HepG2 (cell line): ENCODE data around the gene STRIP1. TPM values are rescaled to one million over a fixed set of nuclear protein-coding genes. Genes with fewer than 3 reads are reported as not detected.

Experiments
- ATAC-seq: fragments of 200-7000 bp; cut with Tn5 transposase; 3 replicates; pipeline ENCODE4 v1.9.1; 2020; ENCODE audit warnings: mild to moderate bottlenecking, moderate library complexity
- BruUV-seq: library from RNA; stranded (reverse); fragments of 400-500 nt; replicated peaks from 2 replicates; lab custom pipeline; 2021; lab: Mats Ljungman, UMichigan
- CTCF ChIA-PET: fragments of 300-600 bp; formaldehyde crosslinking; extraction: SDS; loops from one replicate; lab custom pipeline; 2021; ENCODE audit warnings: low total read pairs, inconsistent platforms, low intra/inter-chr PET ratio; lab: Yijun Ruan, JAX
- POLR2A ChIA-PET: fragments of 350-600 bp; sonication (Branson Sonifier 250); formaldehyde crosslinking; loops from one replicate; lab custom pipeline; 2020; ENCODE audit warnings: antibody characterized with exemption, inconsistent platforms; lab: Yijun Ruan, JAX
- DNase-seq: peaks from one replicate; pipeline ENCODE4 v3.0.0-alpha.2; 2015; ENCODE audit warnings: low spot score
- FAIRE-seq: peaks from 3 replicates; lab custom pipeline; 2011; peaks lifted over from hg19 to GRCh38; lab: Jason Lieb, UNC
- H2AFZ ChIP-seq: one replicate; pipeline ENCODE4 v1.6.1; 2011; ENCODE audit warnings: low read length, inconsistent platforms
- H3K27ac ChIP-seq: fragments of 300-600 bp; 3 replicates; pipeline ENCODE4 v1.8.0; 2011; ENCODE audit warnings: mixed run types, mild to moderate bottlenecking, mixed read lengths, low read length, inconsistent platforms; ENCODE audit not compliant: insufficient read depth; ENCODE audit errors: extremely low read length
- H3K27me3 ChIP-seq, 2 experiments: fragments of 200-600 bp in 1 of 2; 2 replicates in 1 of 2; 3 replicates in 1 of 2; pipeline versions ENCODE4 v1.6.0 to v1.8.0; 2011; ENCODE audit warnings: low read length in 2 of 2, mild to moderate bottlenecking in 2 of 2, moderate library complexity in 2 of 2, inconsistent platforms in 1 of 2; ENCODE audit not compliant: insufficient read depth in 2 of 2, control insufficient read depth in 1 of 2
- H3K36me3 ChIP-seq, 2 experiments: fragments of 200-600 bp in 1 of 2; replicated peaks in 1 of 2; 2 replicates in 1 of 2; 3 replicates in 1 of 2; pipeline versions ENCODE4 v1.5.1 to v1.8.0; 2011; ENCODE audit warnings: low read length in 2 of 2, inconsistent platforms in 1 of 2; ENCODE audit not compliant: insufficient read depth in 2 of 2, control insufficient read depth in 1 of 2
- H3K4me1 ChIP-seq: 2 replicates; pipeline ENCODE4 v1.5.1; 2012; ENCODE audit warnings: low read length, inconsistent platforms; ENCODE audit not compliant: insufficient read depth
- H3K4me2 ChIP-seq: 2 replicates; pipeline ENCODE4 v1.6.0; 2011; ENCODE audit warnings: low read depth, low read length, inconsistent platforms
- H3K4me3 ChIP-seq, 3 experiments: fragments of 200-600 bp in 1 of 3; sonication (generic), shearing (Covaris generic) in 1 of 3; replicated peaks in 1 of 3; 2 replicates each; pipeline ENCODE4 v1.5.1; 2011 to 2016; ENCODE audit warnings: low read length in 3 of 3, inconsistent platforms in 2 of 3, low read depth in 2 of 3, mild to moderate bottlenecking in 2 of 3, control low read depth in 1 of 3, mixed read lengths in 1 of 3; ENCODE audit not compliant: insufficient read depth in 1 of 3
- H3K79me2 ChIP-seq: one replicate; pipeline ENCODE4 v1.6.1; 2011; ENCODE audit warnings: low read length, inconsistent platforms; ENCODE audit not compliant: insufficient read depth
- H3K9ac ChIP-seq: 2 replicates; pipeline ENCODE4 v1.6.0; 2011; ENCODE audit warnings: mild to moderate bottlenecking, low read depth, low read length, inconsistent platforms; ENCODE audit not compliant: insufficient read depth
- H3K9me3 ChIP-seq: 2 replicates; pipeline ENCODE4 v1.5.1; 2012; ENCODE audit warnings: mild to moderate bottlenecking, low read length
- H4K20me1 ChIP-seq: 2 replicates; pipeline ENCODE4 v1.6.0; 2011; ENCODE audit warnings: inconsistent platforms, mild to moderate bottlenecking, low read length, moderate library complexity; ENCODE audit not compliant: insufficient read depth
- EED ChIP-seq: sonication (generic); formaldehyde crosslinking; IDR thresholded peaks from 2 replicates; pipeline ENCODE4 v1.5.0; 2020; ENCODE audit warnings: mild to moderate bottlenecking, missing genetic modification reagents
- FLYWCH1 ChIP-seq: sonication (generic); formaldehyde crosslinking; IDR thresholded peaks from 2 replicates; pipeline ENCODE4 v1.8.1; 2023; ENCODE audit warnings: mild to moderate bottlenecking, missing genetic modification reagents
- MIXL1 ChIP-seq: IDR thresholded peaks from 2 replicates; pipeline ENCODE4 v1.6.1; 2016
- MLLT10 ChIP-seq: sonication (generic); formaldehyde crosslinking; IDR thresholded peaks from 2 replicates; pipeline ENCODE4 v1.4.0; 2020; ENCODE audit warnings: missing genetic modification reagents
- WGBS: methylation state at CpG from one replicate; pipeline ENCODE4 v1.1.6; 2017; ENCODE audit warnings: low lambda C conversion rate; 5-methylcytosine and 5-hydroxymethylcytosine counted together
- in situ Hi-C: cut with HindIII; loops from 2 replicates; pipeline ENCODE4 v1.10.0; 2017; ENCODE audit warnings: low pct_unique_long_range_greater_than_20kb; ENCODE audit not compliant: extremely low pct_ligation_motif_present
- intact Hi-C: fragments of 100-400 bp; cut with micrococcal nuclease; formaldehyde crosslinking; loops from one replicate; pipeline ENCODE4 v1.10.0; 2022; ENCODE audit not compliant: unreplicated experiment
- polyA plus RNA-seq, 8 experiments: library from polyadenylated mRNA; depleted of rRNA in 3 of 8; stranded (reverse) in 7 of 8; unstranded in 1 of 8; fragments of >200 nt; fragmentation: Illumina TruSeq in 4 of 8; extraction: Trizol in 4 of 8; gene quantifications; 2 replicates each; pipeline versions ENCODE4 v1.2.1 to v1.2.3, GENCODE V29; 2011 to 2016; ENCODE audit warnings: low read depth in 4 of 8, missing spikeins in 1 of 8, mixed read lengths in 1 of 8; ENCODE audit not compliant: insufficient read depth in 1 of 8
- total RNA-seq, 5 experiments: library from RNA; depleted of rRNA; stranded (reverse); fragments of >200 nt; fragmentation: Illumina TruSeq; extraction: Trizol; gene quantifications; 2 replicates each; pipeline ENCODE4 v1.2.3, GENCODE V29; 2016; ENCODE audit warnings: low read depth in 1 of 5
- TF ChIP-seq, protein P1 (sequence below): IDR thresholded peaks from 2 replicates; pipeline ENCODE4 v1.6.1; 2016
- TF ChIP-seq, protein P2 (sequence below): sonication (generic); formaldehyde crosslinking; IDR thresholded peaks from 2 replicates; pipeline ENCODE4 v1.4.0; 2020; ENCODE audit warnings: mild to moderate bottlenecking, missing genetic modification reagents, borderline replicate concordance
- TF ChIP-seq, protein P3 (sequence below): sonication (generic); formaldehyde crosslinking; IDR thresholded peaks from 2 replicates; pipeline ENCODE4 v1.4.0; 2020; ENCODE audit warnings: missing genetic modification reagents; ENCODE audit errors: not compliant biosample characterization

STRIP1 gene
- total and polyA plus RNA-seq, 2 of the 13 experiments (the other 11 are each of a cell fraction or from before 2014, with no cell fraction given): 20.9 to 27.9 TPM

DNA sequence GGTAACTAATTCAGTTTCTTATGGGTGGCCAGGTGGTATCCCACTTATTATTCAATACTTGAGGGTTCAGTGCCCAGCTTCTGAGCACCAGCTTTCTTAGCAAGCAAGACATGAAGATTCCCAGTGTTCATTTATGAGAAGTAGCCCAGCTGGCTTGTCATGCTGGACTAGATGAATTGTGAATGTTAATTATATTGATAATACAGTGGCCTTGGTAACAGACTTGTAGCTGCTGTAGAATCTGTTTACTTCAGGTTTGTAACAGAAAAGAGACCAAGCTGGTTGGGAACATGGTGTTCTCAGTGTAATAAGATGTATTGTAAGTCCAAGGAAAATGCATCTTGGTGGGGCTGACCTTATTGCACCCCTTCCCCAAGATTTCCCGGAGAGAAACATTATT, 39.8 kb upstream of the STRIP1 start (continued):
- TF ChIP-seq, protein P1, sequence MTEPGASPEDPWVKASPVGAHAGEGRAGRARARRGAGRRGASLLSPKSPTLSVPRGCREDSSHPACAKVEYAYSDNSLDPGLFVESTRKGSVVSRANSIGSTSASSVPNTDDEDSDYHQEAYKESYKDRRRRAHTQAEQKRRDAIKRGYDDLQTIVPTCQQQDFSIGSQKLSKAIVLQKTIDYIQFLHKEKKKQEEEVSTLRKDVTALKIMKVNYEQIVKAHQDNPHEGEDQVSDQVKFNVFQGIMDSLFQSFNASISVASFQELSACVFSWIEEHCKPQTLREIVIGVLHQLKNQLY (CRISPR knock-in tag): no peak
- TF ChIP-seq, protein P2, sequence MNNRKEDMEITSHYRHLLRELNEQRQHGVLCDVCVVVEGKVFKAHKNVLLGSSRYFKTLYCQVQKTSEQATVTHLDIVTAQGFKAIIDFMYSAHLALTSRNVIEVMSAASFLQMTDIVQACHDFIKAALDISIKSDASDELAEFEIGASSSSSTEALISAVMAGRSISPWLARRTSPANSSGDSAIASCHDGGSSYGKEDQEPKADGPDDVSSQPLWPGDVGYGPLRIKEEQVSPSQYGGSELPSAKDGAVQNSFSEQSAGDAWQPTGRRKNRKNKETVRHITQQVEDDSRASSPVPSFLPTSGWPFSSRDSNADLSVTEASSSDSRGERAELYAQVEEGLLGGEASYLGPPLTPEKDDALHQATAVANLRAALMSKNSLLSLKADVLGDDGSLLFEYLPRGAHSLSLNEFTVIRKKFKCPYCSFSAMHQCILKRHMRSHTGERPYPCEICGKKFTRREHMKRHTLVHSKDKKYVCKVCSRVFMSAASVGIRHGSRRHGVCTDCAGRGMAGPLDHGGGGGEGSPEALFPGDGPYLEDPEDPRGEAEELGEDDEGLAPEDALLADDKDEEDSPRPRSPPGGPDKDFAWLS (CRISPR knock-in tag): no peak
- no peak for TF ChIP-seq EED
- TF ChIP-seq, protein P3, sequence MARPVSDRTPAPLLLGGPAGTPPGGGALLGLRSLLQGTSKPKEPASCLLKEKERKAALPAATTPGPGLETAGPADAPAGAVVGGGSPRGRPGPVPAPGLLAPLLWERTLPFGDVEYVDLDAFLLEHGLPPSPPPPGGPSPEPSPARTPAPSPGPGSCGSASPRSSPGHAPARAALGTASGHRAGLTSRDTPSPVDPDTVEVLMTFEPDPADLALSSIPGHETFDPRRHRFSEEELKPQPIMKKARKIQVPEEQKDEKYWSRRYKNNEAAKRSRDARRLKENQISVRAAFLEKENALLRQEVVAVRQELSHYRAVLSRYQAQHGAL (CRISPR knock-in tag): no peak

DNA sequence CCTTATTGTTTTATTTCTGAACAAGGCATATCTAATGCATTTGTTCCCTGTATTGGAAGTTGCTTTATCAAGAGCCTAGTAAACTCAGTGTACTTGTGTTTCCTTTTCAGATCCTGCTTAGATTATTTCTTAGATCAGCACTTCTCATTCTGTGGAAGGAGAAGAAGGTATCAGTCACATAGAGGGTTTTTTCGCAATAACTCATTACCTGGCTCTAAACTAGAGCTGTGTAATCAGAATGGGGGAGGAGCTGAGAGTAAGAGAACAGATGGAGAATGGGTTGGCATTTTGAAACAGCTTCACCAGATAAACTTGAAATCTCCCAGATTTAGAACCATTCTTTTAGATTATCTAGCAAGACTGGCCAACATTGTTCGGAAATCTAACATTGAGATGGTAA, 38.9 kb upstream of the STRIP1 start:
- no TSS peak for BruUV-seq
- H4K20me1 ChIP-seq: peaks cover 8% of the 10 kb centered on the region
- WGBS: 100% methylated on average over 2 of the region's 2 CpGs
- H3K79me2 ChIP-seq: peaks cover 46% of the 10 kb centered on the region
- TF ChIP-seq MLLT10 (CRISPR knock-in tag) (no peak), FLYWCH1 (CRISPR knock-in tag) (no peak), MIXL1 (CRISPR knock-in tag) (no peak)
- no peak for FAIRE-seq
- H3K4me1 ChIP-seq: peaks cover 18% of the 10 kb centered on the region
- H3K4me3 ChIP-seq: no peak overlapping the region
- in situ Hi-C loops: no loop called here
- no peaks in the 10 kb centered on the region for H3K27me3 ChIP-seq
- no peak overlapping the region for H3K9ac ChIP-seq
- no peaks in the 10 kb centered on the region for H3K9me3 ChIP-seq
- no peak overlapping the region for H2AFZ ChIP-seq
- H3K36me3 ChIP-seq: peaks cover 6 to 12% of the 10 kb centered on the region in 2 experiments; a peak in 4 of 5 replicates
- DNase-seq: no peak
- intact Hi-C loops: no loop called here
- no peak overlapping the region for H3K4me2 ChIP-seq
- ChIA-PET POLR2A (no interaction called here), CTCF (no interaction called here)
- no peak overlapping the region for H3K27ac ChIP-seq
- no peak for ATAC-seq
